HL-60/S4 treated with phorbol 12-myristate 13-acetate at 8.2 ng/mL for 4 days and 3 days (cell line): ENCODE measurements around the gene SCP2.

ENCODE experiments used
- in situ Hi-C: fragments of 300-500 bp; cut with MboI; formaldehyde crosslinking; loops from 2 replicates; pipeline ENCODE4 v1.15.0; 2022; ENCODE audit warnings: low sequenced_read_pairs

Gene SCP2

GRCh38 chr1:53063744-53064515 lies 136.9 kb downstream of the SCP2 start:
- in situ Hi-C loops = no loop called here

- in situ Hi-C loops = no loop called here
Observed at GRCh38 chr1:53065391-53065790, 138.3 kb downstream of the SCP2 start.

DNA sequence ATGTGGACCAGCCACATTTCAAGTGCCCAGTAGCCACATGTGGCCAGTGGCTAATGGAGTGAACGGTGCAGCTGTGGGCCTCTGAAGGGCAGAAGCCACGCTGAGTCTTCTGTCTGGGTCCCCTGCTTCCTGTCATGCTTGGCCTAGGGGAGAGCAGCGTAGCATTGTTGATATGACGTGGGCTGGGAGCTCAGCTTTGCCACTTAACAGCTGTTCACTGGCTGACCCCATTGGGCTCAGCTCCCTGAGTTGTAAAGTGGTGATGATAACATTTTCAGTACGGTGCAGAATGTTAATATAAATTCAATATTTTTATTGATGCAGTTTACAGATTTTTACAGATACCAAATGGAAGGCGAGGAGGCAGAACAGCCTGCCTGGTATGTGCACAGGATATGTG lies 139.4 kb downstream of the SCP2 start:
- in situ Hi-C loops = no loop called here

GRCh38 chr1:53066891-53067738 lies 140.0 kb downstream of the SCP2 start:
- in situ Hi-C loops = no loop called here

- in situ Hi-C loops = no loop called here
Observed at GRCh38 chr1:53067886-53068285, 140.8 kb downstream of the SCP2 start.

GRCh38 chr1:53068314-53069099 lies 141.4 kb downstream of the SCP2 start:
- in situ Hi-C loops = no loop called here

DNA sequence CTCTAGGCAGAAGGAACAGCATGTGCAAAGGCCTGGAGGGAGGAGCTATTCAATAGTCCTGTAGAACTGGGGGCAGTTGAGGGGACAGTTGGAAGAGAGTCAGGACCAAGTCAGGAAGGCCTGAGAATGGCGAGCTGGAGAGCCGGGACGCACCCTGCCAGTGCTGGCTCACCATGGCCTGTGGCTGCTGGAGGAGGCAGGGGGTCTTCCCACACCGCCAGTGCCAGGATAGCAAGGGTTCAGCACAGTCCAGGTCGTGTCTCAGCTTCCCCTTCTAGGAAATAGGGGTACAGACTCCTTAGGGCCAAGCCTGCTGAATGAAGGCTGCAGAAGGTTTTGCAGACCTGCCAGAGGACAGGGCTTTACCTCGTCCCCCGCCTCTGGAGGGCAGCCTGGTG lies 142.2 kb downstream of the SCP2 start:
- in situ Hi-C loops = no loop called here

DNA sequence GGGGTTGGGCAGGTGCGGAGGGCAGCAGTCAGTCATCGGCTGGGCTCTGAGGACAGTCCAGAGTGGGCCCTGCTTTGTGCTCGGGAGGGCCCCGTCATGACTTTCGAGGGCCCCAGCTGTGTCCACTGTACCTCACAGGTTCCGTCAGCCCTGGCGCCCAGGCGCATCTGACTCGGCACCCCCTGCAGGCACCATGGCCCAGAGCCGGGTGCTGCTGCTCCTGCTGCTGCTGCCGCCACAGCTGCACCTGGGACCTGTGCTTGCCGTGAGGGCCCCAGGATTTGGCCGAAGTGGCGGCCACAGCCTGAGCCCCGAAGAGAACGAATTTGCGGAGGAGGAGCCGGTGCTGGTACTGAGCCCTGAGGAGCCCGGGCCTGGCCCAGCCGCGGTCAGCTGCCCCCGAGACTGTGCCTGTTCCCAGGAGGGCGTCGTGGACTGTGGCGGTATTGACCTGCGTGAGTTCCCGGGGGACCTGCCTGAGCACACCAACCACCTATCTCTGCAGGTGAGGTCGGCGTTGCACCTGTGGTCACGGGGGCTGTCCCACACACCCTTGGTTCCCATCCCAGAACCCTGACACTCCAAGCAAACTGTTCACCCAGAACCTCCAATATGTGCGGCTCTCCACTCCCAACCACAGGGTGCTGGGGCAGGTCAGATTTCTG lies 142.7 kb downstream of the SCP2 start:
- in situ Hi-C loops = no loop called here

DNA sequence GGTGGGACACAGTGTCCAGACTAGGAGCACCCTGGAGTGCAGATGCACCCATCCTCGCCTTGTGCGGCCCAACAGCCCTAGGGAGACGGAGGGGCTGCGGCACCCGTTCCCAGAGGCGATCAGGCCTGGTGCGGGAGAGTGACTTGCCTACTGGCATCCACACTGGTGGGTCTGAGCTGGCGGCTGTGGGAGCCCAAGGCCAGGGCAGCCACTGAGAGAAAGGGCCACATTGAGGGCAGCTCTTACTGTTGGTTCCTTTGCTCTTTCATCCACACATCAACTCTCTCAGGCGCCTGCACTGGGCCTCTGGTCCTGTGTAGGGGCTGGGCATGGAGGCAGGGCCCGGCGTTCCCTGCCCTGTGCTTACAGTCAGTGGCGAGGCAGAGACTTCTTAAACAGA lies 143.5 kb downstream of the SCP2 start:
- in situ Hi-C loops = no loop called here

DNA sequence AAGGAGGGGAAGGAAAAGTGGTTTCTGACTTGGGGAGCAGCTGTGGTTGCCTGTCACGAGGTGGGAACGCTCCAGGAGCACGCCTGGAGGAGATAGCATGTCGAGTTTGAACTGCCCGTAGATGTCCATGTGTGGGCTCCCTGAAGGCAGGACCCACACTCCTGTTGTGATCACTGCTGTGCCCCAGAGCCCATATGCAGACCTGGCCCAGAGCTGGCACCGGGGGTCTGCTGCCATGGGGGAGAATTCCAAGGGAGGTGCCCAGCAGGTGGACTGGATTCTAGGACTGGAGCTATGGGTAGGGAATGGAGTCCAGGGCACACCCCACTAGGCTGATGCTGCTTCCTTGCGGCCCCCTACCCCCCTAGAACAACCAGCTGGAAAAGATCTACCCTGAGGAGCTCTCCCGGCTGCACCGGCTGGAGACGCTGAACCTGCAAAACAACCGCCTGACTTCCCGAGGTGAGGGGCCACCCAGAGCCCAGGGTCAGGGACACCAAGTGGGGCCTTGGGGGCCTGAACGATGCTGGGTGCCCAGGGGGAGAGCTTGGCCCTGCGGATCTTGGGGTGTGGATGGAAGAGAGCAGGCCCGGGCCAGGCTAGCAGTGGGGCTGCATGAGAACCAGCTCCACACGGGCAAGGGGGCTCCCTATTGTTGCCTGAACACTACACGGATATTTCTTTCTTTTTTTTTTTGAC lies 144.2 kb downstream of the SCP2 start:
- in situ Hi-C loops = no loop called here

GRCh38 chr1:53071915-53072314 lies 144.8 kb downstream of the SCP2 start:
- in situ Hi-C loops = no loop called here

DNA sequence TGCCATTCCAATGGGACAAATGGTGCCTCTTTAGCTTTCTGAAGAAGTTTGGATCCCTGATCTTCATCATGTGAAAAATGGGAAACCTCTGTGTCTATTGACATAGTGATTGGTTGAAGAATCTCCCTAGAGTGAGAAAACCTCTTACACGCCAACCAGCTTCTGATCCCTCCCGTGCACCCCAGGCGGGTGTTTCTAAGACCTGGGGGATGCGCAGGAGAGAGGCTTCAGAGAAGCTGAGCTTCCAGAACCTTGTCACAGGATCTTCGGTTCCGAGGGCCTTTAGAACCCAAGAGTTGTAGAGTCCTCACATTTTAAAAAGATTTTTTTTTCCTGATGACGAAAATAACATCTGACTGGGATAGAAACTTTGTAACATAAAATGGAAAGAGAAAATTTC lies 146.2 kb downstream of the SCP2 start:
- in situ Hi-C loops = no loop called here

DNA sequence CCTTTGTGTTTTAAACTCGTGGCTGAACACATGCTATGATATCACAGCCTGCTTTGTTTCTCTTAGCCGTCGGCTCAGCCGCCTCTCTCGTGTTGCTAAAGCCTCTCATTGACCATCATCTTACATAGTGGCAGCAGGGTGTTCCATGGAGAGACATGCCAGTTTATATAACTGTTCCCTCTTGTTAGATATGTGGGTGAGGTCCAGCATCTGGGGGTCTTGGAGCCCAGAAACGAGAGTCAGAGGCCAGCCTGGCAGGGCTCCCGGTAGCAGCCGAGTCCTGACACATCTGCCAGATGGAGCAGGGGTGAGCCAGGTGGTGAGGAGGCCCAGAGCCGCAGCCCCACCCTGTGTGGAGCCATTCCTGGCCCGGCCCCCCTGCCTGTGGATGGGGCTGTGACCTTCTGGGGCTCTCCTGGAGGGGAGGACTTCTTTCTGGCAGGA lies 146.8 kb downstream of the SCP2 start:
- in situ Hi-C loops = no loop called here

DNA sequence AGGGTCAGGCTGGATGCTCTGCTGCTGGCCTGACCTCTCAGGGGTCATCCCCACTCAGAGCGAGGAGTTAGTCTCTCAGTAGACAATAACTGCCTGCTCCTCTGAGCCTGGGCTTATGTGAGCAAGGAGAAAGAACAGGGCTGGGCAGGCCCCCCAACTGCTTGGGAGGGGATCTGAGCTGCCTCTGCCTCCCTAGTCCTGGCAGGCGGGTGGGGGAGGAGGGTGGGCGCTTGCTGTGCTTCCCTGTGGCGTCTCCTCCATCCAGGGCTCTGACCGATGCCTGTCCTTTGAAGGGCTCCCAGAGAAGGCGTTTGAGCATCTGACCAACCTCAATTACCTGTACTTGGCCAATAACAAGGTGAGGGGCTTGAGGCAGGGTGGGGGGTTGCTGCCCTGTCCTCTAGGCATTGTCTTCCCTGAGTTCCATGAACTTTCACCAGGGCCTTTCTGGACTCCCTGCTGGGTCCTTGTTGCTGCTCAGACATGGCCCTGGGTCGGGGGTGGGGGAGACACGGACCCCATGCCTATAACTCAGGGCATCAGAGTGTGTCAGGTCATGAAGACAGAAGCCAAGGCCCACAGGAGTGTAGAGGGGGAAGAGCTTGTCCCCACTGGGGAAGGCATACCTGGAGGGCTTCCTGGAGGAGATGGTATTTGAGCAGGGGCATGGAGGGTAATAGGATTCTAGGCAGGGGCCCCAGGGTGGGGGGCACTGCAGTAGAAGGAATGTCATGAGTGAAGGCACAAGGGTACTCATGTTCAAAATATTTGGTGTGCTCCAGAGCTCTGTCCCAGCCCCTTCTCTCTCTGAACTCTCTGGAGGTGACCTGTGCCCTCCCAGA lies 147.5 kb downstream of the SCP2 start:
- in situ Hi-C loops = no loop called here

DNA sequence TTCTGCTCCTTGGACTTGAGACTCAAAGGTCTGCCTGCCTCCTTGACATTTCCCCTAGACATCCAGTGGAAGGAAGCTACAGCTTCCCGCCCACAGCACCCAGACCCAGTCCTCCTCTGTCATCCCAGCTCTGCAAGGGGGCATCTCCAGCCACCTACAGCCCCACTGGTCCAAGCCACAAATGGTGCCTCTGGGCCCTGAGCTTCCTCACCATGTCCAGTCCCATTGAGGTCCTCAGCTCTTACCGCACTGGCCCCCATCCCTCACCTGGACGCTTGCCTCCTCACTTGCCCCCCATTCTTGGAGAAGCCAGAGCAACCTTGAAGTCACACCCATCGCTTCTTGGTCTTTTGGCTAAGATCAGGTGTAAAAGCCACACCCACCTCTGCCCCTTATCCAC lies 148.1 kb downstream of the SCP2 start:
- in situ Hi-C loops = no loop called here

- in situ Hi-C loops = no loop called here
Observed at GRCh38 chr1:53075761-53076163, 148.7 kb downstream of the SCP2 start.

DNA sequence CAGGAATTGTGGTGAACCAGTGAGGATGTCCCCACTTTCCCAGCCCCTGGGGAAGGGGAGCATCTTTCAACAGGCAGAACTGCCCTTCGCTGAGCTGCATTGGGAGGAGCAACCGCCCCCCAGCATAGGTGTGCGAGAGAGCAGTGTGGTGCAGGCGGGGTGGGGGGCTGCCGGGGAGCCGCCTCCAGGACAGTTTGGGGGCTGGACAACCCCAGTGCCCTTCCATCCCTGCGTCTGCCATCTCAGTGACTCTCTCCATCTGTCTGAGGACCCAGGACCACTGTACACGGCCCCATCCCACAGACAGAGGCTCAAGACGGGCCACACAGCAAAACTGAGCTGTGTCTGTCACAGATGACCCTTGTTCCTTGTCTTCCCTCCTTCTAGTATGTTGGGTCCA lies 149.1 kb downstream of the SCP2 start:
- in situ Hi-C loops = no loop called here

- in situ Hi-C loops = no loop called here
Observed at GRCh38 chr1:53076721-53077598, 149.9 kb downstream of the SCP2 start.
